Measurements from ENCODE around the gene RSPO1.

DNA sequence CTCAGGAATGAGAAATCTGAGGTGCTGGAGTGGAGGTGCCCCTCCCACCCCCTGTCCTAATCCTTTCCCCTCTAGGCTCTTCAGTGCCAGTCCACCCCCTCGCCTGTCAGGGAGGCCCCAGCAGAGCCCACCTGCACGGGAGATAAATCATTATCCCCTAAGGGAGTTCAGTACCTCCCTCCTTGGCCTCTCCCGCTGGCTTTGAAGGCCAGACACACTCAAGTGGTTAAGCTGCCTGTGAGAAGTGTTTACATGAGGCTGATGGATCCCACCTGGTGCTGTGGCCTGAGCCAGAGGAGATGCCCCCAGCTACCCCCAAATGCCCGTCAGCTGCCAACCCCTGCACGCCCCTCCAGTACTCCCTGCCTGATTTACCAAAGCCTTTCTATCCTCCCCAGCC, 3.7 kb downstream of the RSPO1 start:
- TF ChIP-seq, protein P1, sequence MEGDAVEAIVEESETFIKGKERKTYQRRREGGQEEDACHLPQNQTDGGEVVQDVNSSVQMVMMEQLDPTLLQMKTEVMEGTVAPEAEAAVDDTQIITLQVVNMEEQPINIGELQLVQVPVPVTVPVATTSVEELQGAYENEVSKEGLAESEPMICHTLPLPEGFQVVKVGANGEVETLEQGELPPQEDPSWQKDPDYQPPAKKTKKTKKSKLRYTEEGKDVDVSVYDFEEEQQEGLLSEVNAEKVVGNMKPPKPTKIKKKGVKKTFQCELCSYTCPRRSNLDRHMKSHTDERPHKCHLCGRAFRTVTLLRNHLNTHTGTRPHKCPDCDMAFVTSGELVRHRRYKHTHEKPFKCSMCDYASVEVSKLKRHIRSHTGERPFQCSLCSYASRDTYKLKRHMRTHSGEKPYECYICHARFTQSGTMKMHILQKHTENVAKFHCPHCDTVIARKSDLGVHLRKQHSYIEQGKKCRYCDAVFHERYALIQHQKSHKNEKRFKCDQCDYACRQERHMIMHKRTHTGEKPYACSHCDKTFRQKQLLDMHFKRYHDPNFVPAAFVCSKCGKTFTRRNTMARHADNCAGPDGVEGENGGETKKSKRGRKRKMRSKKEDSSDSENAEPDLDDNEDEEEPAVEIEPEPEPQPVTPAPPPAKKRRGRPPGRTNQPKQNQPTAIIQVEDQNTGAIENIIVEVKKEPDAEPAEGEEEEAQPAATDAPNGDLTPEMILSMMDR (conservative IDR thresholded peaks at IDR 0.05; ENCODE audit: low read depth, low read length): no peak
- no peak for TF ChIP-seq EZH2 (IDR thresholded peaks at IDR 0.05; ENCODE audit: low read length, unreplicated experiment)

Measured in PC-3 (cell line).